Peyer's patch (tissue), 4 donors: ENCODE measurements around the gene OMP.

Source experiments
- POLR2A ChIP-seq, 2 donors: fragments of 450-650 bp; IDR thresholded peaks; one replicate each; pipeline ENCODE4 v1.5.1; 2017; ENCODE audit warnings: antibody characterized with exemption in 2 of 2, mild to moderate bottlenecking in 2 of 2, moderate library complexity in 2 of 2
- TF ChIP-seq, protein P1 (sequence below), 6 experiments: fragments of 450-650 bp in 4 of 6; fragments of 200-600 bp in 2 of 6; sonication (generic) in 1 of 6; IDR thresholded peaks; one replicate each; pipeline ENCODE4 v1.5.1; 2017 to 2019; ENCODE audit warnings: antibody characterized with exemption in 6 of 6, mild to moderate bottlenecking in 3 of 6, moderate library complexity in 1 of 6

DNA sequence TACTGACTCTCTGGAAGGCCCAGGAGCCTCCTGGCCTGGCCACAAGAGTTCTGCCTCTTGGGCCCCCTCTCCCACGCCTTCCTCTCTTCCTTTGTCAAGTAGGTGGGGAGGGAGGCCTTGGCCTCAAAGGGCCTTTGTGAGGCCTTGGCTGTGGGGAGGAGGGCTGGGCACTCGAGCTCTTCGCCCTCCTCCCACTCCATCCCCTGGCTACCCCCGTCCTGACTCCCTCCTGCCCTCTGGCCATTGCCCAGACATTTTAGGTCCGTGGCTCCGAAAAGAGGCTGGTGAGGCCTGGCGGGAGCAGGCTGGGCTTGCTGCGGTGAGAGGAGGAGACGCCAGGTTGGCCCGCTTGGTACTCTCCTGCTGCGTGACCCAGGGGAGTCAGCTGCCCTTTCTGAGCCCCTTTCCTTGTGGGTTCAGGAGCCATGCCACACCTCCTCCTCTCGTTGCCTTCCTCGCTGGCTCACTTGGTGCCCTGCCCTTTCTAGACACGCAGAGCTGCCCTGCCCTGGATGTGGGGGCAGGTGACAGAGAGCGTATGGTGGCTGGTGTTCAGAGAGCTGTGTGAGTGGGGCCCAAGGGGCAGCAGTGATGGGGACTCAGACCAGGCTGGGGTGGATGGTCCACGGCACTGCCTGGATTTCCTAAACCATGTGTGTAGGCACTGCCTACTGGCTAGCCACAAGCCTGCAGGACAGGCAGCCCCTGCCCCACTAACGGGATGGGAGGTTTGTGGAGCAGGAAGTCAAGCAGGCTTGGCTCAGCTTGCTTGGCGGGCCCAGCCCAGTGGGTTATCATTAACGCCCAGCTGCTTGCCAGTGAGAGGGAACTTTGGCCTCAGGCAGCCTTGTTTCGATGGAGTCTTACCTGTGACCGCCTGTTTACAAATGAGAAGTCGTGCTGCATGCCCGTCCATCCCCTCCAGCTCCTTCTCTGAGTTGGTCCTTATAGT, 15.8 kb upstream of the OMP start:
- TF ChIP-seq, protein P1, sequence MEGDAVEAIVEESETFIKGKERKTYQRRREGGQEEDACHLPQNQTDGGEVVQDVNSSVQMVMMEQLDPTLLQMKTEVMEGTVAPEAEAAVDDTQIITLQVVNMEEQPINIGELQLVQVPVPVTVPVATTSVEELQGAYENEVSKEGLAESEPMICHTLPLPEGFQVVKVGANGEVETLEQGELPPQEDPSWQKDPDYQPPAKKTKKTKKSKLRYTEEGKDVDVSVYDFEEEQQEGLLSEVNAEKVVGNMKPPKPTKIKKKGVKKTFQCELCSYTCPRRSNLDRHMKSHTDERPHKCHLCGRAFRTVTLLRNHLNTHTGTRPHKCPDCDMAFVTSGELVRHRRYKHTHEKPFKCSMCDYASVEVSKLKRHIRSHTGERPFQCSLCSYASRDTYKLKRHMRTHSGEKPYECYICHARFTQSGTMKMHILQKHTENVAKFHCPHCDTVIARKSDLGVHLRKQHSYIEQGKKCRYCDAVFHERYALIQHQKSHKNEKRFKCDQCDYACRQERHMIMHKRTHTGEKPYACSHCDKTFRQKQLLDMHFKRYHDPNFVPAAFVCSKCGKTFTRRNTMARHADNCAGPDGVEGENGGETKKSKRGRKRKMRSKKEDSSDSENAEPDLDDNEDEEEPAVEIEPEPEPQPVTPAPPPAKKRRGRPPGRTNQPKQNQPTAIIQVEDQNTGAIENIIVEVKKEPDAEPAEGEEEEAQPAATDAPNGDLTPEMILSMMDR (IDR thresholded peaks at IDR 0.05): no peak
- peak; percentile 21 to 41 for TF ChIP-seq POLR2A (IDR thresholded peaks at IDR 0.05)
